HG03558 (cell line): Measurements from ENCODE around the gene CDC42EP4.
"Not testable (repeated sequence)": the region's sequence is repeated elsewhere in the genome, so short reads cannot be mapped to it uniquely, and the experiment has no call there.

Experiments used
- ATAC-seq: cut with Tn5 transposase; IDR thresholded peaks from one replicate; pipeline ENCODE4 v1.9.1; 2021; ENCODE audit warnings: moderate number of reproducible peaks; ENCODE audit not compliant: unreplicated experiment; ENCODE audit errors: extremely low read depth

Gene CDC42EP4

GRCh38 chr17:73343739-73344454 lies 32.1 kb upstream of the CDC42EP4 start:
- ATAC-seq, result no peak

GRCh38 chr17:73343168-73343634 lies 31.4 kb upstream of the CDC42EP4 start:
- no peak for ATAC-seq

- ATAC-seq, result no peak
Observed at GRCh38 chr17:73342541-73343167, 30.9 kb upstream of the CDC42EP4 start.

GRCh38 chr17:73342050-73342522 lies 30.3 kb upstream of the CDC42EP4 start:
- ATAC-seq, result no peak

GRCh38 chr17:73341350-73342049 lies 29.7 kb upstream of the CDC42EP4 start:
- no peak for ATAC-seq

- ATAC-seq, result no peak
Observed at GRCh38 chr17:73340093-73340596, 28.3 kb upstream of the CDC42EP4 start.

GRCh38 chr17:73338566-73339197 lies 26.9 kb upstream of the CDC42EP4 start:
- ATAC-seq, result no peak

GRCh38 chr17:73338050-73338521 lies 26.3 kb upstream of the CDC42EP4 start:
- no peak for ATAC-seq

GRCh38 chr17:73337330-73337710 lies 25.5 kb upstream of the CDC42EP4 start:
- no peak for ATAC-seq

- no peak for ATAC-seq
Observed at GRCh38 chr17:73336408-73337329, 24.9 kb upstream of the CDC42EP4 start.

GRCh38 chr17:73335591-73336407 lies 24.0 kb upstream of the CDC42EP4 start:
- no peak for ATAC-seq

- no peak for ATAC-seq
Observed at GRCh38 chr17:73334771-73335513, 23.1 kb upstream of the CDC42EP4 start.

- not testable (repeated sequence) for ATAC-seq
Observed at GRCh38 chr17:73333445-73333844, 21.6 kb upstream of the CDC42EP4 start.

- no peak for ATAC-seq
Observed at GRCh38 chr17:73331060-73331459, 19.3 kb upstream of the CDC42EP4 start.

- ATAC-seq, result no peak
Observed at GRCh38 chr17:73327676-73328075, 15.9 kb upstream of the CDC42EP4 start.

- ATAC-seq, result no peak
Observed at GRCh38 chr17:73325527-73325842, 13.7 kb upstream of the CDC42EP4 start.

- no peak for ATAC-seq
Observed at GRCh38 chr17:73324711-73325526, 13.1 kb upstream of the CDC42EP4 start.
